Heart left ventricle (tissue), 13 donors: ENCODE results near the gene ADCY3.

ENCODE experiments used
- POLR2A ChIP-seq, 2 donors: fragments of 450-650 bp; IDR thresholded peaks; one replicate each; pipeline ENCODE4 v1.6.1; 2017; ENCODE audit warnings: antibody characterized with exemption in 2 of 2, mild to moderate bottlenecking in 2 of 2, moderate library complexity in 2 of 2
- TF ChIP-seq, protein P1 (sequence below), 12 donors: fragments of 200-600 bp; sonication (generic) in 4 of 12; IDR thresholded peaks; one replicate each; pipeline versions ENCODE4 v1.5.0 to v1.8.0; 2018 to 2022; ENCODE audit warnings: antibody characterized with exemption in 12 of 12, mild to moderate bottlenecking in 5 of 12
- donor health status: ischemic (EF 13 %, LVEDD 7.1; RV severe dilation, severe dysfunction).
- donor health status: DM: no; HTN: yes; CAD: no.
- donor health status: DM: no; HTN: no; CAD: no.
- donor health status: ischemic (EF 25% LVEDD 6.9; RV normal size, moderate dysfunction).
- donor health status: ischemic (EF 25% LVEDD 5.7; RV mildly dilated, moderate dysfunction).
- donor health status: ischemic (EF 35%, LVEDD 5.7; RV mildly dilated, moderate dysfunction).
- donor health status: nonischemic (EF 11% LVEDD 7.7; RV severe dilation, severe dysfunction).
- donor health status: DM: yes; HTN: yes; CAD: no.
- donor health status: PGD.
- donor health status: ischemic (EF 29% LVEDD 5.4; RV normal size, mild dysfunction).
- donor health status: nonischemic (EF 23%, LVEDD 6.1; RV moderate dilation, normal function).

DNA sequence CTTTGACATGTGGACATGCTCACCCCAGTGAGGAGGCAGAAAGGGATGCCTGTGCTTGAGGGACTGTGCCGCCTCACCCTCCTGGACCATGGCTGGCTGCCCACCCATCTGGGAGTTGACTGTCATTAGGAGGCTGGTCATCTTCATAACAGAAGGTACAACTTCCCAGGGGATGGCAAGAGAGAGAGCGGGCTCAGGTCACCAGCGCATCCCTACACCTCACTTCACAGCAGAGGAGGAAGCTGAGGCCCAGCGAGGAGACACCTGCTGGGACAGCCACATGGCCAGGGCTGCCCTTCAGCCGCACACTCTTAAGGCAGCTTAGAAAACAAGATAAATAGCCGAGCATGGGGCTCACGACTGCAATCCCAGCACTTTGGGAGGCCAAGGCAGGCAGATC lies 59.4 kb downstream of the ADCY3 start:
- TF ChIP-seq POLR2A (IDR thresholded peaks at IDR 0.05) = no peak
- TF ChIP-seq, protein P1, sequence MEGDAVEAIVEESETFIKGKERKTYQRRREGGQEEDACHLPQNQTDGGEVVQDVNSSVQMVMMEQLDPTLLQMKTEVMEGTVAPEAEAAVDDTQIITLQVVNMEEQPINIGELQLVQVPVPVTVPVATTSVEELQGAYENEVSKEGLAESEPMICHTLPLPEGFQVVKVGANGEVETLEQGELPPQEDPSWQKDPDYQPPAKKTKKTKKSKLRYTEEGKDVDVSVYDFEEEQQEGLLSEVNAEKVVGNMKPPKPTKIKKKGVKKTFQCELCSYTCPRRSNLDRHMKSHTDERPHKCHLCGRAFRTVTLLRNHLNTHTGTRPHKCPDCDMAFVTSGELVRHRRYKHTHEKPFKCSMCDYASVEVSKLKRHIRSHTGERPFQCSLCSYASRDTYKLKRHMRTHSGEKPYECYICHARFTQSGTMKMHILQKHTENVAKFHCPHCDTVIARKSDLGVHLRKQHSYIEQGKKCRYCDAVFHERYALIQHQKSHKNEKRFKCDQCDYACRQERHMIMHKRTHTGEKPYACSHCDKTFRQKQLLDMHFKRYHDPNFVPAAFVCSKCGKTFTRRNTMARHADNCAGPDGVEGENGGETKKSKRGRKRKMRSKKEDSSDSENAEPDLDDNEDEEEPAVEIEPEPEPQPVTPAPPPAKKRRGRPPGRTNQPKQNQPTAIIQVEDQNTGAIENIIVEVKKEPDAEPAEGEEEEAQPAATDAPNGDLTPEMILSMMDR (IDR thresholded peaks at IDR 0.05) = no peak
